H1 (cell line): ENCODE results near the gene UHMK1. TPM values are rescaled to one million over a fixed set of nuclear protein-coding genes. Genes with fewer than 3 reads are reported as not detected.

Source experiments
- BACH1 ChIP-seq: IDR thresholded peaks from 2 replicates; pipeline ENCODE4 v1.6.1; 2012; ENCODE audit warnings: low read length, improper control_type of control experiment
- CHD1 ChIP-seq: IDR thresholded peaks from 2 replicates; pipeline ENCODE4 v1.6.1; 2012; ENCODE audit warnings: low read depth, low read length, improper control_type of control experiment
- KDM5A ChIP-seq: fragments of 200-600 bp; IDR thresholded peaks from 2 replicates; pipeline ENCODE4 v1.7.1; 2012; ENCODE audit warnings: mild to moderate bottlenecking, low read length, inconsistent platforms, mixed read lengths
- RBBP5 ChIP-seq: IDR thresholded peaks from 2 replicates; pipeline ENCODE4 v1.7.1; 2012; ENCODE audit warnings: low read depth, mild to moderate bottlenecking, inconsistent platforms, low read length, moderate library complexity, borderline replicate concordance
- RXRA ChIP-seq: IDR thresholded peaks from 2 replicates; pipeline ENCODE4 v1.6.1; 2011; ENCODE audit warnings: low read depth, mild to moderate bottlenecking, low read length, moderate library complexity; ENCODE audit not compliant: insufficient read depth
- SIX5 ChIP-seq: IDR thresholded peaks from 2 replicates; pipeline ENCODE4 v1.6.1; 2011; ENCODE audit warnings: mild to moderate bottlenecking, low read depth, low read length
- SRF ChIP-seq: IDR thresholded peaks from 2 replicates; pipeline ENCODE4 v1.6.1; 2011; ENCODE audit warnings: mild to moderate bottlenecking, low read depth, low read length, moderate library complexity
- YY1 ChIP-seq: IDR thresholded peaks from 2 replicates; pipeline ENCODE4 v1.6.1; 2011; ENCODE audit warnings: low read depth, mild to moderate bottlenecking, low read length
- polyA plus RNA-seq, 7 experiments: library from polyadenylated mRNA; depleted of rRNA in 3 of 7; stranded (reverse) in 5 of 7; unstranded in 2 of 7; fragments of >200 nt in 5 of 7; fragments of 200-250 nt in 2 of 7; gene quantifications; 1 replicate in 5 of 7; 2 replicates in 1 of 7; 4 replicates in 1 of 7; pipeline versions ENCODE4 v1.2.1 to v1.2.3, GENCODE V29; 2011 to 2013; ENCODE audit warnings: missing spikeins in 2 of 7, mixed read lengths in 2 of 7
- total RNA-seq: library from RNA; stranded (reverse); fragmentation: NEBNext Ultra II Directional; extraction: Animal tissue kit (Norgen Biotek cat#: 25700); gene quantifications from 2 replicates; pipeline ENCODE4 v1.2.1, GENCODE V29; 2021
- TF ChIP-seq, protein P1 (sequence below): fragments of 300-600 bp; sonication (generic); IDR thresholded peaks from 2 replicates; pipeline ENCODE4 v1.7.1; 2012; ENCODE audit warnings: low read length, moderate library complexity, mild to moderate bottlenecking, inconsistent platforms; ENCODE audit not compliant: insufficient replicate concordance
- TF ChIP-seq, protein P2 (sequence below): IDR thresholded peaks from 2 replicates; pipeline ENCODE4 v1.6.1; 2012; ENCODE audit warnings: low read length, inconsistent platforms
- TF ChIP-seq, protein P3 (sequence below): IDR thresholded peaks from 2 replicates; pipeline ENCODE4 v1.6.1; 2012; ENCODE audit warnings: inconsistent platforms

Gene UHMK1
- total and polyA plus RNA-seq, 2 of the 8 experiments (the other 6 are each of a cell fraction or from before 2014, with no cell fraction given): 4.6 to 16.1 TPM

DNA sequence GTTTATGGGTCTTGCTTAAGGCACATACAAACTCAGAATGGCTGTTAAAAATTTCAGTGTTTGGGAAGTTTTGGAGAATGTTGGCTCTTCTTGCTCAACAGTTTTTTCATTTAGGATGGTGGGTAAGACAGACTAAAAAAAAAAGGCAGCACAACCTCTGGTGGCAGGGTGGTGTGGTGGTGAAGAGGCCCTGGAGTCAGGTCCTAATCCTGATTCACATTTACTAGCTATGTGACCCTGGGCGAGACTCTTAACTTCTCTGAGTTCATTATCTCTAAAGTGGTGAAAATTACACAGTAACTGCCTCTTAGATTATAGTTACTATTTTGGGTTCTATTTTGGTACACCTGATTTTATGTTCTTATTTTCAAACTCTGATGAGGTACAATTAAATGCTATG is 75.5 kb downstream of the UHMK1 start (continued):
- TF ChIP-seq, protein P1, sequence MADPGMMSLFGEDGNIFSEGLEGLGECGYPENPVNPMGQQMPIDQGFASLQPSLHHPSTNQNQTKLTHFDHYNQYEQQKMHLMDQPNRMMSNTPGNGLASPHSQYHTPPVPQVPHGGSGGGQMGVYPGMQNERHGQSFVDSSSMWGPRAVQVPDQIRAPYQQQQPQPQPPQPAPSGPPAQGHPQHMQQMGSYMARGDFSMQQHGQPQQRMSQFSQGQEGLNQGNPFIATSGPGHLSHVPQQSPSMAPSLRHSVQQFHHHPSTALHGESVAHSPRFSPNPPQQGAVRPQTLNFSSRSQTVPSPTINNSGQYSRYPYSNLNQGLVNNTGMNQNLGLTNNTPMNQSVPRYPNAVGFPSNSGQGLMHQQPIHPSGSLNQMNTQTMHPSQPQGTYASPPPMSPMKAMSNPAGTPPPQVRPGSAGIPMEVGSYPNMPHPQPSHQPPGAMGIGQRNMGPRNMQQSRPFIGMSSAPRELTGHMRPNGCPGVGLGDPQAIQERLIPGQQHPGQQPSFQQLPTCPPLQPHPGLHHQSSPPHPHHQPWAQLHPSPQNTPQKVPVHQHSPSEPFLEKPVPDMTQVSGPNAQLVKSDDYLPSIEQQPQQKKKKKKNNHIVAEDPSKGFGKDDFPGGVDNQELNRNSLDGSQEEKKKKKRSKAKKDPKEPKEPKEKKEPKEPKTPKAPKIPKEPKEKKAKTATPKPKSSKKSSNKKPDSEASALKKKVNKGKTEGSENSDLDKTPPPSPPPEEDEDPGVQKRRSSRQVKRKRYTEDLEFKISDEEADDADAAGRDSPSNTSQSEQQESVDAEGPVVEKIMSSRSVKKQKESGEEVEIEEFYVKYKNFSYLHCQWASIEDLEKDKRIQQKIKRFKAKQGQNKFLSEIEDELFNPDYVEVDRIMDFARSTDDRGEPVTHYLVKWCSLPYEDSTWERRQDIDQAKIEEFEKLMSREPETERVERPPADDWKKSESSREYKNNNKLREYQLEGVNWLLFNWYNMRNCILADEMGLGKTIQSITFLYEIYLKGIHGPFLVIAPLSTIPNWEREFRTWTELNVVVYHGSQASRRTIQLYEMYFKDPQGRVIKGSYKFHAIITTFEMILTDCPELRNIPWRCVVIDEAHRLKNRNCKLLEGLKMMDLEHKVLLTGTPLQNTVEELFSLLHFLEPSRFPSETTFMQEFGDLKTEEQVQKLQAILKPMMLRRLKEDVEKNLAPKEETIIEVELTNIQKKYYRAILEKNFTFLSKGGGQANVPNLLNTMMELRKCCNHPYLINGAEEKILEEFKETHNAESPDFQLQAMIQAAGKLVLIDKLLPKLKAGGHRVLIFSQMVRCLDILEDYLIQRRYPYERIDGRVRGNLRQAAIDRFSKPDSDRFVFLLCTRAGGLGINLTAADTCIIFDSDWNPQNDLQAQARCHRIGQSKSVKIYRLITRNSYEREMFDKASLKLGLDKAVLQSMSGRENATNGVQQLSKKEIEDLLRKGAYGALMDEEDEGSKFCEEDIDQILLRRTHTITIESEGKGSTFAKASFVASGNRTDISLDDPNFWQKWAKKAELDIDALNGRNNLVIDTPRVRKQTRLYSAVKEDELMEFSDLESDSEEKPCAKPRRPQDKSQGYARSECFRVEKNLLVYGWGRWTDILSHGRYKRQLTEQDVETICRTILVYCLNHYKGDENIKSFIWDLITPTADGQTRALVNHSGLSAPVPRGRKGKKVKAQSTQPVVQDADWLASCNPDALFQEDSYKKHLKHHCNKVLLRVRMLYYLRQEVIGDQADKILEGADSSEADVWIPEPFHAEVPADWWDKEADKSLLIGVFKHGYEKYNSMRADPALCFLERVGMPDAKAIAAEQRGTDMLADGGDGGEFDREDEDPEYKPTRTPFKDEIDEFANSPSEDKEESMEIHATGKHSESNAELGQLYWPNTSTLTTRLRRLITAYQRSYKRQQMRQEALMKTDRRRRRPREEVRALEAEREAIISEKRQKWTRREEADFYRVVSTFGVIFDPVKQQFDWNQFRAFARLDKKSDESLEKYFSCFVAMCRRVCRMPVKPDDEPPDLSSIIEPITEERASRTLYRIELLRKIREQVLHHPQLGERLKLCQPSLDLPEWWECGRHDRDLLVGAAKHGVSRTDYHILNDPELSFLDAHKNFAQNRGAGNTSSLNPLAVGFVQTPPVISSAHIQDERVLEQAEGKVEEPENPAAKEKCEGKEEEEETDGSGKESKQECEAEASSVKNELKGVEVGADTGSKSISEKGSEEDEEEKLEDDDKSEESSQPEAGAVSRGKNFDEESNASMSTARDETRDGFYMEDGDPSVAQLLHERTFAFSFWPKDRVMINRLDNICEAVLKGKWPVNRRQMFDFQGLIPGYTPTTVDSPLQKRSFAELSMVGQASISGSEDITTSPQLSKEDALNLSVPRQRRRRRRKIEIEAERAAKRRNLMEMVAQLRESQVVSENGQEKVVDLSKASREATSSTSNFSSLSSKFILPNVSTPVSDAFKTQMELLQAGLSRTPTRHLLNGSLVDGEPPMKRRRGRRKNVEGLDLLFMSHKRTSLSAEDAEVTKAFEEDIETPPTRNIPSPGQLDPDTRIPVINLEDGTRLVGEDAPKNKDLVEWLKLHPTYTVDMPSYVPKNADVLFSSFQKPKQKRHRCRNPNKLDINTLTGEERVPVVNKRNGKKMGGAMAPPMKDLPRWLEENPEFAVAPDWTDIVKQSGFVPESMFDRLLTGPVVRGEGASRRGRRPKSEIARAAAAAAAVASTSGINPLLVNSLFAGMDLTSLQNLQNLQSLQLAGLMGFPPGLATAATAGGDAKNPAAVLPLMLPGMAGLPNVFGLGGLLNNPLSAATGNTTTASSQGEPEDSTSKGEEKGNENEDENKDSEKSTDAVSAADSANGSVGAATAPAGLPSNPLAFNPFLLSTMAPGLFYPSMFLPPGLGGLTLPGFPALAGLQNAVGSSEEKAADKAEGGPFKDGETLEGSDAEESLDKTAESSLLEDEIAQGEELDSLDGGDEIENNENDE: no peak
- TF ChIP-seq, protein P2, sequence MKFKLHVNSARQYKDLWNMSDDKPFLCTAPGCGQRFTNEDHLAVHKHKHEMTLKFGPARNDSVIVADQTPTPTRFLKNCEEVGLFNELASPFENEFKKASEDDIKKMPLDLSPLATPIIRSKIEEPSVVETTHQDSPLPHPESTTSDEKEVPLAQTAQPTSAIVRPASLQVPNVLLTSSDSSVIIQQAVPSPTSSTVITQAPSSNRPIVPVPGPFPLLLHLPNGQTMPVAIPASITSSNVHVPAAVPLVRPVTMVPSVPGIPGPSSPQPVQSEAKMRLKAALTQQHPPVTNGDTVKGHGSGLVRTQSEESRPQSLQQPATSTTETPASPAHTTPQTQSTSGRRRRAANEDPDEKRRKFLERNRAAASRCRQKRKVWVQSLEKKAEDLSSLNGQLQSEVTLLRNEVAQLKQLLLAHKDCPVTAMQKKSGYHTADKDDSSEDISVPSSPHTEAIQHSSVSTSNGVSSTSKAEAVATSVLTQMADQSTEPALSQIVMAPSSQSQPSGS: no peak
- no peak for TF ChIP-seq SIX5
- TF ChIP-seq, protein P3, sequence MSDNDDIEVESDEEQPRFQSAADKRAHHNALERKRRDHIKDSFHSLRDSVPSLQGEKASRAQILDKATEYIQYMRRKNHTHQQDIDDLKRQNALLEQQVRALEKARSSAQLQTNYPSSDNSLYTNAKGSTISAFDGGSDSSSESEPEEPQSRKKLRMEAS: no peak
- no peak for TF ChIP-seq BACH1
- no peak for TF ChIP-seq SRF
- no peak for TF ChIP-seq YY1
- TF ChIP-seq CHD1: no peak
- TF ChIP-seq RBBP5: no peak
- no peak for TF ChIP-seq RXRA
- TF ChIP-seq KDM5A: no peak
